ENCODE measurements around the gene TNNI2.

DNA sequence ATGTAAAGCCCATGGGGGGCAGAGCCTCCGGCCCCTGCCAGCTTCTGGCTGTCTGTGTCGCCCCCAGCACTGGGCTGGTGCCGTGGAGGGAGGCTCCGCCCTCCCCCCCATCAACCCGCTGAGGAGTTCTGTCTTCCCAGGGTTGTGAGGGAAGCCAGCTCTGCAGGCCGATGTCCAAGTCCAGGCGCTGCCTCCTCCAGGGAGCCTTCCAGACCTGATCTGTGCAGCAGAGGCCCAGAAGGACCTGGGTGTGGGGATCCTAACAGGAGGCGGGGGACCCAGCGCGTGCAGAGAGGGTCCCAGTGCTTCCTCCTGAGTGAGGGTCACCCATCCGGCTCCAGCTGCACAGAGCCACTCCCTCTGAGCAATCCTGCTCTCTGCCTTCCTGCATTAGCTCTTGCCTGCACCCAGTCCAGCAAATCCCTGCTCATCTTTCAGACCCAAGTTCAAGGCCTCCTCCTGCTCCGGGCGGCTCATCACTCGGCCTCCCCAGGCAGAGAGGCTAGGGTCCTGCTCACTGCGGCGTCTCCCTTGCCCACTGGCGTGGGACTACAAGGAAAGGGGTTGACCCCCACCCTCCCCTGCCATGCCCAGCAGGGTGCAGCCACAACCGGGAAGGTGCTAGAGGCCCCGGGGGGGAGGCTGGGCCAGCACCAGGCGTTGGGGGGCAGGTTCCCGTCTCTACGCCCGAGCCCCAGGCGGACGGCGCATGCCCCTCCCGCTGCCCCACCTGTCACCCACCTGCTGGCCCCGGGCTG lies 36.5 kb downstream of the TNNI2 start:
- TF ChIP-seq, protein P1, sequence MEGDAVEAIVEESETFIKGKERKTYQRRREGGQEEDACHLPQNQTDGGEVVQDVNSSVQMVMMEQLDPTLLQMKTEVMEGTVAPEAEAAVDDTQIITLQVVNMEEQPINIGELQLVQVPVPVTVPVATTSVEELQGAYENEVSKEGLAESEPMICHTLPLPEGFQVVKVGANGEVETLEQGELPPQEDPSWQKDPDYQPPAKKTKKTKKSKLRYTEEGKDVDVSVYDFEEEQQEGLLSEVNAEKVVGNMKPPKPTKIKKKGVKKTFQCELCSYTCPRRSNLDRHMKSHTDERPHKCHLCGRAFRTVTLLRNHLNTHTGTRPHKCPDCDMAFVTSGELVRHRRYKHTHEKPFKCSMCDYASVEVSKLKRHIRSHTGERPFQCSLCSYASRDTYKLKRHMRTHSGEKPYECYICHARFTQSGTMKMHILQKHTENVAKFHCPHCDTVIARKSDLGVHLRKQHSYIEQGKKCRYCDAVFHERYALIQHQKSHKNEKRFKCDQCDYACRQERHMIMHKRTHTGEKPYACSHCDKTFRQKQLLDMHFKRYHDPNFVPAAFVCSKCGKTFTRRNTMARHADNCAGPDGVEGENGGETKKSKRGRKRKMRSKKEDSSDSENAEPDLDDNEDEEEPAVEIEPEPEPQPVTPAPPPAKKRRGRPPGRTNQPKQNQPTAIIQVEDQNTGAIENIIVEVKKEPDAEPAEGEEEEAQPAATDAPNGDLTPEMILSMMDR (conservative IDR thresholded peaks at IDR 0.05): no peak
- TF ChIP-seq EZH2 (IDR thresholded peaks at IDR 0.05; ENCODE audit: low read depth): no peak

Measured in PC-9 (cell line).